Measurements from ENCODE around the gene DSCAML1. TPM values are rescaled to one million over a fixed set of nuclear protein-coding genes. Genes with fewer than 3 reads are reported as not detected.
A peak's percentile ranks its signal among the peaks of the same experiment; 100 is the strongest.

The DSCAML1 gene
- total RNA-seq, 1 donor from 2014 or later: 1.4 TPM

DNA sequence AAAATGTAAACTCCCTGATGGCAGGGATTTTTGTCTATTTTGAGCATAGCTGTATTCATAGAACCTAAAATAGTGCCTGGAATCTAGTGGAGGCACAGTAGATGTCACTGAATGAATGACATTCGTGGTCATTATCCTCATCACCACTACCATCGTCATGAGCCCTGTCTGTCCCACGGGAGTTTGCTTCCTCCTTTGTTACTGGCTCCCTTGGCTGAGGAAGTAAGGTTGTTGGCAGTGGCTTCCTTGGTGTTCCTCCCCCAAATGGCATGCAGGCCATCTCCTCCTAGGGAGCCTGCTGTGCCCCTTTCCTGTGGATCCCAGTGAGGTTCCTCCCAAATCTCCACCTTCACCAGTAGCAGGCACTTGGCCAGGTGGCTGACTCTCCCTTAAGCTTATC is 286.4 kb downstream of the DSCAML1 start:
- DNase-seq (ENCODE audit: low spot score) (no peak), ATAC-seq (no peak)

DNA sequence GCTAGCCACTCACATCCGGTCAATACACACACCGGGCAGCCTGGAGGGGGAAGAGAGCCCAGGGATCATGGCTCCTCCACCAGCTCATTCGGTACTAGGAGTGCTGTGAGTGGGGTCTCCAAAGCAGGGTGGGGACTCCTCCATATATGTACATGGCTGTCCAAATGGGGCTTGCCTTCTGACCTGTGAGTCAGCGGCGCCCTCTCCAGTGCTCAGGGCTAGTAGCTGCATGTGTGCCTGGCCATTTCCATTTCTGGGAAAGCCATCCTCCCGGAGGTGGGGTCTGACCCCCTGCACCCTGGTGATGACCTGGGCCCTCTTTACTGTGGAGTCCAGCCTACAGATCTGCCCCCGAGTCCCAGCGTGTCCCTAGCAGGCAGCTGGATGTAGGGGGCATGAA is 287.5 kb downstream of the DSCAML1 start:
- no peak for ATAC-seq
- DNase-seq (ENCODE audit: low spot score): no peak

DNA sequence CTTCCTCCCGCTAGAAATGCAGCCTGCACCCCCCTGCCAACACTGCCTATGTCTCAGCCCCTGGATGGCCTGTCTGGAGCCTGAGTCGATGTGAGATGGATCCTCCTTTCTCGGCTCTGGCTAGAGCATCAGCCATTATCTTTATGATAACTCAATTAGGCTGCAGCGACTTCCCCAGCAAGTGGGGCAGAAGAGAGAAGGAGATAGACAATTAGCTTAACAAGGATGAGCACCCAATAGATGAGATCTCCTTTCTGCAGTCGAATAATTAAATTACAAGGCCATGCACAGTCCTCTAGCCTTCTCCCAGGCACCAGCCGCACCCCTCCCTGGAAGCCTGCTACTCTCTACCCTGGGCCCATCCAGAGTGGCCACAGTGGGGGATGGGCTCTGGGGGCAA is 290.0 kb downstream of the DSCAML1 start:
- no peak for DNase-seq (ENCODE audit: low spot score)
- no peak for ATAC-seq

DNA sequence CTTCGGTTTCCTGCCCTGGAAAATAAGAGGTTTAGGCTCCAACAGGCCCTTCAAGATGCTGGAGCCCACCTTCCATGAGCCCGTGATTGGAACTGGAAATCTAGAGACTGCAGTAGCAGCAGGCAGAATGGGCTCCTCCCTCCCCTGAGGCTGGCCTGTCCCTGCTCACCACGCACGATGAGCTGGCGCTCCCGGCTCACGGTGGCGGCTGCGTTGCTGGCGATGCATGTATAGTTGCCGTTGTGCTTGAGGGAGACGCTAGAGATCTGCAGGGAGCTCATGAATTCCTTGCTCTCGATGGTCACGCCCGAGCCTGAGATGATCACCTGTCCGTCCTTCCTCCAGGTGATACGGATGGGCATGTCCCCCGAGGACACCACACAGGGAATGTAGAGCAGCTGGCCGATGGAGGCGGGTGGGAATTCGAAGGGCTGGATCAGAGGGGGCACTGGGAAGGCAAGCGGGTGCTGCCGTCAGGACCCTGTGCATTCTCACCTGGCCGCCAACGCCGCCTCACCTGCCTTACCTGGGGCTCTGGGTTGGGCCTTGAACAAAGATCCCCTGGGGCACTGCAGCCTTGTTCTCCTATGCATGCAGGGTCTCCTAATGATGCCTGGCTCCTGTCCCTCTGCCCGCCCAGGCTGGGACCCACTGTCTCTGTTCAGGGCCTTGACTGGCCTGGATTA is 291.6 kb downstream of the DSCAML1 start:
- no peak for DNase-seq (ENCODE audit: low spot score)
- no peak for ATAC-seq

DNA sequence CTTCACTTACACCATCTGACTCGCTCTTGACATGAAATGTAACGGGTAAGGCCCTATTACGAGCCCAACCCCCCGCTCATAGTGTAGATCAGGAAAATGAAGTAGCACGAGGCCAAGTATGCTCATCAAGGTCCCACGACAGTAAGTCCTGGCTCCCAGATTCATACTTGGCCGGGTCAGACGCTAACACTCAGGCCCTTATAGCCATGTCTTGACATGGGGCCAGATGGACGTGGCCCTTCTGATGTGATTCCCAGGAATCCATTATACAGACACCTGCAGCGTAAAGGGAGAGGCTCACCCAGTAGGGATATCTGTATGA is 294.3 kb downstream of the DSCAML1 start:
- DNase-seq (ENCODE audit: low spot score): no peak
- ATAC-seq: no peak

DNA sequence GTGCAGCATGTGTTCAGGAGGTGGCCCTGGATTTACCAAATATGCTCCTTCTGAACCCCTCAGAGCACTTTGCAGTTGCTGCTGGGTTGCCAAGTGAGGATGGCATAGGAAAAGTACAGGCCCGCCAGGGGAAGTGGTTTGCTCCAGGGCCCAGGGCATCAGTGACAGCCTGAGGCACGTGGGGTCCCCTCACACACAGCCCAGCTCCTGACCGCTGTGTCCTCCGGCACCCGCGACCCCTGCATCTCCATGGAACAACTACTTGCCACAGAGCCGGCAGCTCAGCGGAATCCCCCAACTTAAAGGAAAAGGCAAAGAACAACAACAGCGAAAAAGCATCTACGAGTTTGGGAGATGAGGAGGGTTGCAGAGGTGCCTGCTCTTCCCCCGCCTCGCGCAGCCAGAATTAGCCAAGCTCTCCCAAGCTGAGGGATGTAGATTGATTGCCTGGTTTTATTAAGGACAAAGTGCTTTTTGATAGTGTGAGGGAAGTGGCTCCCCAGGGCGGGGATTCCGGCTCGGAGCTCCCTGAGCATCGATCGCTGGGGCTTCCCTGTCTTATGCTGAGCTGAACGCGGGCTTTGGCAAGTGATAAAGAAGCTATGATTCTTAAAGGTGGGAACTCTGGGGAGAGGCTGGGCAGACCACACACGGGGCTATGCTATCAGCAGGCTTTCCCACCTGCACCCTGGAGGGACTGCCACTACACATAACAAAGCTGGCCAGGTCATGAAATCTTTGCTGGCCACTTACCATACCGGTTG is 294.8 kb downstream of the DSCAML1 start:
- DNase-seq (ENCODE audit: low spot score) (no peak), ATAC-seq (no peak)

DNA sequence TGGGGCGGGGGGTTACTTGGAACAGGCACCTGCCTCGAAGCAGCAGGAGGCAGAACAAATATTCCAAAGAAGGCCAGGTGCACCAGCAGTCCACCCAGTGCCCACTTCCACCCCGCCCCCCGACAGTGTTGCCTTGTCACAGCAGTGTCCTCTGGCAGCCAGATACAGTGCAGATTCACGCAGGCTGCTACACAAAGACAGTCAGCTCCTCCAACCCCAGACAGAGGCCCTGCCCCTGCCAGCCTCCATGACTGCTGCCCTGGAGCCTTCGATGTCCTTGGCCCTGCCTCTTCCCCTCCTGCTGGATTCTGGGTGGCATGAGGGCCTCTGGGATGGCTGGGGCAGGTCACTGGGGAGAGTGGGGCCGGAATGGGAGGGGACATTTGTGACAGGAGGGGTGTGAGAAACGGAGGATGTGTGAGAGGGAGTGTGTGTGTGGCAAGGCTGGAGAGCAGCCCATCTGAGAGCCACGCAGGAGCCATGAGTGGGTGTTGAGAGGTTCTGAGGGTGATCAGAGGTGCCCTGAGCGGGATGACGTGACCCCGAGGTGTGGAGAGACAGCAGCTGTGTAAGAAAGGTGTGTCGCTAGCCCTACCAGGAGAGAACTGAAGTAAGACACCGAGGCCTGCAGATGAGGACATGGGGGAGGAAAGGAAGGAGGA is 295.6 kb downstream of the DSCAML1 start:
- DNase-seq (ENCODE audit: low spot score): no peak
- ATAC-seq: no peak

DNA sequence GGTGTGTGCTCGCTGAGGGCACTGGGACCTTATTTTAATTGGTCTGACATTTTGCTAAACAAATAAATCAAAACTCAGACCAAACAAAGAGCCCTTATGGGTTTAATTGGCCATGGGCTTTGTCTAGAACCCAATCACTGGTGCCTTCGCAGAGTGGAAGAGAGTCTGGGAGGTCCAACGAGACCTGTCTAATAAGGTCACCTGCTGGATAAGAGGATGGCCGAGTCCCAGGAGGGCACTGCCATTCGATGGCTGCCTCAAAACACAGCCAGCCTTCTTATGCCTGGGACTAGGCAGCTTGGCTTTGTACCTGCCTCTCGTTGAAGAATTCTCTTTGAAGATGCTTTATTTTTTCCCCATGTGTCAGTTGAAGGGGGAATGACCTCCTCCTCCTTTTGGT is 298.2 kb downstream of the DSCAML1 start:
- ATAC-seq: no peak
- no peak for DNase-seq (ENCODE audit: low spot score)

DNA sequence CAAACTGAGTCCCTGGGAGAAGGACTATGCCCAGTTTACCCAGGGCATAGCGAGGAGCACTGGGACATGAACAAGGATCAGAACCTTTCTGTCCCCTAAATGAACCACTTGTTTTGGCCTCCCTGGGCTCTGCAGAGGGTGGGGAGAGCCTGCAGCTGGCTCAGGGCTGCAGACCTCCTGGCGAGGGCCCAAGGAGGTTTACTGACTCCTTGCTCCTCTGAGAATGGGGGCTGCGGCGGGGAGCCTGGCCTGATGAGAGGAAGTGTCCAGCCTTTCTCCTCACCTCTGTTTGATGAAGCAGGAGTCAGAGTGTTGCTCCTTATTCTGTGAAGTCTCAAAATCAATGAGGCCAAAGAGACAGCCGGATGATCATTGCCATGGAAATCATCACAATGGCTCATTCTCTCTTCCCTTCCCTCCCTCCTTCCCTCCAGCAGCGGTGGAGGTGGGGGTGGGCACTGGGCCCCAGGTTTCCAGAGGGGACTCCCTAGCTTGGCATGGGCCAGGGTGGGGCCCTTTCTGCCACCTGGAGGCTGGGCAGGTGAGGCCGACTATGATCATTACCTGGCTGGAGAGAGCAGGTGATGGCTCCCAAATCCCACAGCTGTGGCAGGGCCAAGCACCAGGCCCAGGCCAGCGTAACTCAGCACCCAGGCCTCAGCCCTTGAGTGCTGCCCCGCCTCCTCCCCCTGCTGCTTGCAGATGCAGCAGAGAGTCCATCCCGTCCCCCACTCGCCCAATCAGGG is 299.6 kb downstream of the DSCAML1 start:
- DNase-seq (ENCODE audit: low spot score) (no peak), ATAC-seq (no peak)

DNA sequence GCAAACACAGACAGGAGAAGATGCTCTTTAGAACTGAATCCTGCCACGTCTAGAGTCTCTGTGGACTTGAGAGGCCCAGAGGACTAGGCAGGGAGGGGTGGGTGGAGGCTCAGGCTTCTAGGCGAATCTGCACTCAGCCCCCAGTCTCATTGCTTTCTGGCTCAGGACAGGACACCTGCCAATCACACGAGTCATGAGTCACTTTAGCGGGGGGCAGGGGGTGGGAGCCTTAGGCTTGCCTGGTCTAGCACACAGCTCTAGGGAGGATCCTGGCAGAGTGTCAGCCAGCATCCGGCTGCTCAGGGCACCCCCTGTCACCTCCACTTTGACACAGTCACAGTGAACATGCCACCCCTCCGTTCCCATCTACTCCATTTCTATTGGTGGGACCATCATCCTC is 301.7 kb downstream of the DSCAML1 start:
- DNase-seq (ENCODE audit: low spot score) (no peak), ATAC-seq (no peak)

DNA sequence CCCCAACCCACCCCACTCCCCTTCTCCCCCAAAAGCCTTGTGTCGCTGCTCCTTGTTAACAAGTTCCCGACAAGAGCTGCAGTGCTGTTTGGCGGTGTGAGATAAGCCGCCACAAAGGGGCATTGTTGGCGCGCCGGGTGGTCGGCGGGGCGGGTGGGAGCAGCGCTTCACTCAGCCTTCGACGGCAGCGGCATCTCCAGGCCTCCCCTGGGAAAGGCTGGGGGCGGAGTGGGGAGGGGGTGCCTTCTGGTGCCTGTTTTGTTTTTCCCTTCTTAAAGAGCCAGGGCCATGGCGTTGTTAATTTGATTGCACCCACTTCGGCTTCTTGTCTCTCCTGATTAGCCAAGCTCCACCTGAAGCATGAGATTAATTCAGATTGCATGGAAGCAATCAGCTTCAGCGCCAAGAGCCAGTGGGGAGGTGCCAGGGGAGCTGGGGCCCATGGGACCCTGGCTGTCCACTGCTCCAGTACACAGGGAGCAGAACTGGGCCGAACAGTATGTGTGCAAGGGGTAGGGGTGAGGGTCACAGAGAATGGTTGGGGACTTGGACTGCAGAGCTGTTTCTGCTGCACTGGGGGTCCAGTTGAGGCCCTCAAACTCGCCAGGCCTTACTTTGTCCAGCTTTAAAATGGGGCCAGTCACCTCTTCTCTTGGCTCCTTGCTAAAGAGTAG is 304.3 kb downstream of the DSCAML1 start:
- DNase-seq (ENCODE audit: low spot score) (no peak), ATAC-seq (no peak)

DNA sequence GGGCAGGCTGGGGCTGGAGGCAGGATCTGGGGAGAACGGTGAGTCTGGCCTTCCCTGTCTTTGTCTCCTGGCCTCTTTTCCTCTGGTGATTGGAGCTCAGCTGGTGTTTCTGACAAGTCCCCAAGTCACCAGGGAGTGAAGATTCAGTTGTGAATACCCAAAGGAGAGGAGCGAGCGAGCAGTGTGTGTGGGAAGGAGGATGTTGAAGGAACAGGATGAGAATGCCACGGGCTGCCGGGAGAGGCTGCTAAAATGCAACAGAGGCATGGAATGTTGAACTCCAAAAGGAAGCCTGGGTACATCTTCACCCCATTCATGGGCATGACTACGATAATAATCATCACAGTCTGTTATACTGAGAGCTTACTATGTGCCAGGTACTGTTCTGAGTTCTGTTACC is 306.1 kb downstream of the DSCAML1 start:
- DNase-seq (ENCODE audit: low spot score): no peak
- ATAC-seq: no peak

DNA sequence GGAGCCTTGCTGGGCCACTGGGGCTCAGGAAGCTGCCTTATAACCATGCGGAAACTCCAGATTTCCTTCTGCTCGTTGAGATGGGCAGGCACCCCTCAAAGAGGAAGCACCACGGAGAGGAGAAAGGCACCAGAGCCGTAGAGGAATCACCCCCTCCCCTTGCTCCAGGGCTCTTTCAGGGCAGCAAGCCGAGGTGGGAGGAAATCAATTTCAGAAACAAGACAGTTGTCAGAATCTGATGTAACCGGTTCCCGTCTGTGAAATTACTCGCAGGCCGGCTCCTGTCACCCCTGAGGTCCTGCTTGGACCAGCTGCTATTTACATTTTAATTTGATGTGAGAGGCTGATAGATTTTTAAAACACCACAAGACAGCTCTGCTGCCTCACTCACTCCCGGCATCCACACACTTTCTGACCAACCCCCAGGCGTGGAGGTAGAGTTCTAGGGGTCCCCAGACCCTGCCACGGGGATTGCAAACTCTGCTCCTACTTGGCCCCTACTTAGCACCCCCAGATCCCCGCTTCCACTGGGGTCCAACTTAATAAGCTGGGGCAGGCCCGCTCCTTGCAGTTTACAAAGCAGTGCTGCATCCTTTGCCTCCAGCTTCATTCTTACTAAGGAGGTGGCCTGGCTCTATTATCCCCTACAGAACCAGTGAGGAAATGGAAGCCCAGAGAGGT is 306.9 kb downstream of the DSCAML1 start:
- DNase-seq (ENCODE audit: low spot score) (no peak), ATAC-seq (peak; percentile 20)

DNA sequence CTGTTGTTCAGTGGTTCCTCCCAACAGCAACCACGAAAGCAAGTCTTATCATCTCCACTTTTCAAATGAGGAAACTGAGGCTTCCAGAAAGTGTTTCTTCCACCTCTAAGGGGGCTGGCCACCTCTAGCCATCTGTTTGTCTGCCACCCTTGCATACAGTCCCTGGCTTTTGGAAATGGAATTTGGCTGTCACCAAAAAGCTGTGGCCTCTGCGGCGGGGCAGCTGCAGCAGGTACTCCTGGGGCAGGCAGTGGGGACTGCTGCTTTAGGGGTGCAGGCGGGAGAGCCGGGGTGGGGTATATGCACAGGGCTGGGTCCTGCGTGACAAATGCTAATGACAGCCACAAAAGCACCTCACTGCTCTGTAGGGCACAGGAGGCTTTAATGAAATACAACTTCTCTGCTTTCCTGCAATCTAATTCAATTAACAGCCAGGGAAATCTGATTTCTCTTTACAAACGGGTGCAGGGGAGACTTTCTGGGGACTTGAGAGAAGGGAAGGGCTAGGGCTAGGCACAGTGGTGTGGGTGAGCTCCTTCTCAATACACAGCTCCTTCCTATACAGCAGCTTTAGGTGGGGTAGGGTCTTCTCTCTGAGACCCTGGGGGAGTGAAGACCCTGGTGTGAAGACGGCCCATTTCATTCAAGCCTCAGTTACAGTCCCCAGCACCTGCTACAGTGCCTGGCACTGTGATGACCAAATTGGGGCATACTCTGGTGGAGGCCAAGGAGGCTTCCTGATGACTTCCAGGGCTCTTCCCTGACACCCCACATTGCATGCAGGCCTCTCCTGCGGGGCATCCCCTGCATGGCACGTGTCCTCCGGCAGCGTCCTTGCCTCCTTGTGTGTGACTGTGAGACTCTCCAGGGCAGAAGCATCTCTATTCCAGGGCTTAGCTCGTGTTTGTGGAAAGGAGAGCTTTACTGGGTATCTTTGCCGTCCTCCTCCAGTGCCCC is 307.7 kb downstream of the DSCAML1 start:
- no peak for ATAC-seq
- DNase-seq (ENCODE audit: low spot score): no peak

DNA sequence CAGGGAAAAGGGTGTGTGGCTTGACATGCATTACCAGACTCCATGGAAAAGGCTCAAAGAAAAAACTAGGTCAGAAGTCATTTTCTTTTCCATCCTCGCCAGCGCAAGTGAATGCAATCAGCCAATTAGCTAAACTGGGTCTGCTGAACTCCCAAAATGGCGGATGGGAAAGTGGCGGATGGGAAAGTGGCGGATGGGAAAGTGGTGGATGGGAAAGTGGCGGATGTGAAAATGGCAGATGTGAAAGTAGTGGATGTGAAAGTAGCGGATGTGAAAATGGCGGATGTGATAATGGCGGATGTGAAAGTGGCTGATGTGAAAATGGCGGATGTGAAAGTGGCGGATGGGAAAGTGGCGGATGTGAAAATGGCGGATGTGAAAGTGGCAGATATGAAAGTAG is 311.0 kb downstream of the DSCAML1 start:
- ATAC-seq (no peak), DNase-seq (ENCODE audit: low spot score) (no peak)

DNA sequence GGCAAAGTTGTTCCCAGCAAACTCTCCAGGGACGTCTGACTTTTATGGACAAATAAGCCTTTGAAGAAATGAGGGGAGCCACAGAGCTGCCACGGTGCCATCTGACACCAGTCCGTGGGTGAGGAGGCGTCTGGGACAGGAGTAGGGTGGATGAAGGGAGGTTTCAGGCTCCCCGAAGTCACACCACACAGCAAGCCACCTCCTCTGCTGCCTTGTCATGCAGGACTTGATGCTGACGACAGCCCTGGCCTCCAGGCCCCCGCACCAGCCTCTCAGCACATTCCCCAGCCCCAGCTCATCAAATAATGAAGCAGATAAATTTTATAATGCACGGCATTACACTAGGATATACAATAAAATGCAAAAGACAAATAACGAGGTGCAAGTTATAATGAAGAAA is 312.9 kb downstream of the DSCAML1 start:
- ATAC-seq (no peak), DNase-seq (ENCODE audit: low spot score) (no peak)

DNA sequence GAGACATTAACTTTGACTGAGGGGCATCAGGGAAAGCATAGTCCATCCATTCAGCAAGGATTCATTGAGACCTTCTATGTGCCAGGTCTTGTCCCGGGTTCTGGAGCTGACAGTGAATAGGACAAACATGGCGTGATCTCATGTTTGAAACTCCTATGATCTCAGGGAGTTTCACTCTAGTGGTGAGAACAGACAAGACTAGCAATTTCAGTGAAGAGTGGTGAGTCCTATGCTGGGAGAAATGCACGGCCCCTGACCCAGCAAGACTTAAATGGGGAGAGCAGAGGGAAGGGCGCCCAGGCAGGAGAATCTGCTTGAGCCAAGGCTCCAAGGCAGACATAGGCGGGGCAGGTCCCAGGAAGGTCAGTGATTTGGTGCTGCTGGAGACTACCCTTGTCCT is 313.6 kb downstream of the DSCAML1 start:
- DNase-seq (ENCODE audit: low spot score) (no peak), ATAC-seq (no peak)

DNA sequence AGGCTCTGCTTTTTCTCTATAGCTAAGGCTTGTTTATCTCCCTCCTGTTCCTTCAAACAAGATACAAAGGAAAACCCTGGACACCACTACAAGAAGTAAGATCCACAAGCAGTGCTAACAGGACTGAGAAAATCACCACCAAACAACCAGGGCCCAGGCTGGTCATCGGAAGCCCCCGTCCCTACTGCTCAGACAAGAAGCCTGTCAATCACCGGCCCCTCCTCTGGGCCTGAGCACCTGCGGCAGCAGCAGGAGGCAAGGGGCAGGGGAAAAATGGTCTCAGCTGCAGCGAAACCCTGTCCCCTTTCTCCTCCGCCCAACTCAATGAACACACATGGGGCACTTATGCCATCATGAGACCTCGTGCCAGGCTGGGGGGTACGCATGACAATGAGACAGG is 314.1 kb downstream of the DSCAML1 start:
- ATAC-seq (no peak), DNase-seq (ENCODE audit: low spot score) (no peak)

DNA sequence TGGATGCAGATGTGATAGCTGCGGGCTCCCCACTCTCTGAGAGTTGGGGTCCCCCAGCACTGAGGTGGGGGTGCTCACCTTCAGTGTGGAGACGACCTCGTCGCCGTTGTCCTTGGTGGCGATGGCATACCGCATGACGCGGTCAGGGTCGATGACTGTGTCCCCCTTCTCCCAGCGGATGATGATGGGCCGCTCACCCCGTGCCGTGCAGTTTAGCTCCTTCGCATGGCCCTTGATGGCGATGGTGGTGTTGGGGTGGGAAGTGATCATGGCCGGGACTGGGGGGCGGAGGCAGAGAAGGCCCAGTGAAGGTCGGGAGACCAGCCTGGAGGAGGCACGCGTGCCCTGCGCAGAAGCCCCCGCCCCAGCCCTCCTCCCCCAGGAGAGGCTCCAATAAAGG is 315.1 kb downstream of the DSCAML1 start:
- ATAC-seq (no peak), DNase-seq (ENCODE audit: low spot score) (no peak)
